Lower lobe of right lung (tissue), 2 donors: ENCODE data around the gene SMG6. TPM values are rescaled to one million over a fixed set of nuclear protein-coding genes. Genes with fewer than 3 reads are reported as not detected.

Source experiments
- ATAC-seq, 2 donors: fragments of 200-7000 bp; cut with Tn5 transposase; one replicate each; pipeline ENCODE4 v1.9.1; 2020 to 2022; ENCODE audit warnings: mild to moderate bottlenecking in 2 of 2, moderate library complexity in 2 of 2
- DNase-seq: peaks from one replicate; pipeline ENCODE4 v3.0.0-alpha.2; 2020
- H3K27ac ChIP-seq: fragments of 200-600 bp; one replicate; pipeline ENCODE4 v1.8.0; 2022
- H3K27me3 ChIP-seq: fragments of 200-600 bp; one replicate; pipeline ENCODE4 v1.8.0; 2022; ENCODE audit warnings: low read depth
- H3K36me3 ChIP-seq: fragments of 200-600 bp; one replicate; pipeline ENCODE4 v1.8.0; 2022; ENCODE audit warnings: mild to moderate bottlenecking
- H3K4me1 ChIP-seq: fragments of 200-600 bp; one replicate; pipeline ENCODE4 v1.8.0; 2022
- H3K4me3 ChIP-seq: fragments of 200-600 bp; one replicate; pipeline ENCODE4 v1.8.0; 2022; ENCODE audit warnings: mild to moderate bottlenecking
- H3K9me3 ChIP-seq: fragments of 200-600 bp; one replicate; pipeline ENCODE4 v1.8.0; 2022
- intact Hi-C: fragments of 100-400 bp; cut with DNase I; formaldehyde crosslinking; loops from one replicate; pipeline ENCODE4 v1.11.0; 2022
- total RNA-seq: library from RNA; stranded (reverse); fragmentation: NEBNext Ultra II Directional; extraction: Animal tissue kit (Norgen Biotek cat#: 25700); gene quantifications from one replicate; pipeline ENCODE4 v1.2.1, GENCODE V29; 2021
- TF ChIP-seq, protein P1 (sequence below): fragments of 200-600 bp; IDR thresholded peaks from one replicate; pipeline ENCODE4 v1.8.0; 2022; ENCODE audit warnings: antibody characterized with exemption, mild to moderate bottlenecking
- donor health status: DM: no; HTN: yes; CAD: no; lungs with severe emphysema.

SMG6 gene
- total RNA-seq, 1 donor from 2014 or later = 33.8 TPM

DNA sequence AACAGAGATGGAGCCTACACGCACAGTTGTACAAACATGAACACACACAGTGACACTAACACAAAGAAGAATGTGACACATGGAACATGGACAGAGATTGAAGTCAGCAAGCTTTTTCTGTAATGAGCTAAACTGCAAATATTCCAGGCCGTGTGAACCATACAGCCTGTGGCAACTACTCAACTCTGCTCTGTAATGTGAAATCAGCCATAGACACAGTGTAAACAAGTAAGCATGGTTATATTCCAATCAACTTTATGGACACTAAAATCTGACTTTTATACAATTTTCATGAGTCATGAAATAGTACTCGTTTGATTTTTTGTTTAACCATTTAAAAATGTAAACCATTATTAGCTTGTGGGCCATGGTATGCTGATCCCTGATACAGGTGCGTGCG lies 120.2 kb downstream of the SMG6 start:
- H3K4me1 ChIP-seq = peaks cover 46% of the 10 kb centered on the region
- peaks cover 20% of the 10 kb centered on the region for H3K36me3 ChIP-seq
- DNase-seq (no peak), ATAC-seq (no peak)
- no peak overlapping the region for H3K27ac ChIP-seq
- H3K9me3 ChIP-seq = no peaks in the 10 kb centered on the region
- intact Hi-C loops = no loop called here
- TF ChIP-seq, protein P1, sequence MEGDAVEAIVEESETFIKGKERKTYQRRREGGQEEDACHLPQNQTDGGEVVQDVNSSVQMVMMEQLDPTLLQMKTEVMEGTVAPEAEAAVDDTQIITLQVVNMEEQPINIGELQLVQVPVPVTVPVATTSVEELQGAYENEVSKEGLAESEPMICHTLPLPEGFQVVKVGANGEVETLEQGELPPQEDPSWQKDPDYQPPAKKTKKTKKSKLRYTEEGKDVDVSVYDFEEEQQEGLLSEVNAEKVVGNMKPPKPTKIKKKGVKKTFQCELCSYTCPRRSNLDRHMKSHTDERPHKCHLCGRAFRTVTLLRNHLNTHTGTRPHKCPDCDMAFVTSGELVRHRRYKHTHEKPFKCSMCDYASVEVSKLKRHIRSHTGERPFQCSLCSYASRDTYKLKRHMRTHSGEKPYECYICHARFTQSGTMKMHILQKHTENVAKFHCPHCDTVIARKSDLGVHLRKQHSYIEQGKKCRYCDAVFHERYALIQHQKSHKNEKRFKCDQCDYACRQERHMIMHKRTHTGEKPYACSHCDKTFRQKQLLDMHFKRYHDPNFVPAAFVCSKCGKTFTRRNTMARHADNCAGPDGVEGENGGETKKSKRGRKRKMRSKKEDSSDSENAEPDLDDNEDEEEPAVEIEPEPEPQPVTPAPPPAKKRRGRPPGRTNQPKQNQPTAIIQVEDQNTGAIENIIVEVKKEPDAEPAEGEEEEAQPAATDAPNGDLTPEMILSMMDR = no peak
- H3K4me3 ChIP-seq = no peak overlapping the region
- H3K27me3 ChIP-seq = no peaks in the 10 kb centered on the region

DNA sequence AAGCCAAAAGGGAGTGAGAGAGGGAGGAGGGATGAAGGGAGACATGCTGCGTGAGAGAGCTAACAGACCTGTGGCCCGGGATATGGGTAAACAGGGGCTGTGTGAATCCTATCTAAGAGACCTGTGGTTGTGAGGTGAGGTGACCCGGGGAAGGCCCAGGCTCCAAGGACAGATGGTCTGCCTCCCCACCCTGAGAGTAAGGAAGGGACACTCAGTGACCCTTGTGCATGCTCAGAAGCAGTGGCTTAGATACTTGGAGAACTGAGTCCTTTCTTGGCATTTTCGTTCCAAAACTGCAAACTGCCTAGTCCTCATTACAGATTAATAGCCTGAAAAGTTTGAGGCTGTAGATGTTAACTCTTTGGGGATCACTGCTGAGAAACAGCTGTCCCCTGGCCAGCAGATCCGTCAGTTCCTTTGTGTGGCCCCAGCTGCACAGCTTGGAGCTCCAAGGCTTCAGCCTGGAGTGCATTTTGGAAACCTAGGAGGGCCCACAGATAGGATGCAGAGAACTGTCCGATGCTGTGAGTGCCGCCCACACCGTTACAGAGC lies 121.6 kb downstream of the SMG6 start:
- H3K27ac ChIP-seq = peak overlapping the region; percentile 76
- TF ChIP-seq, protein P1 = no peak
- peaks cover 60% of the 10 kb centered on the region for H3K4me1 ChIP-seq
- H3K27me3 ChIP-seq = no peaks in the 10 kb centered on the region
- H3K4me3 ChIP-seq = no peak overlapping the region
- DNase-seq = no peak
- peaks cover 18% of the 10 kb centered on the region for H3K36me3 ChIP-seq
- H3K9me3 ChIP-seq = no peaks in the 10 kb centered on the region
- intact Hi-C loops = no loop called here
- ATAC-seq = no peak

DNA sequence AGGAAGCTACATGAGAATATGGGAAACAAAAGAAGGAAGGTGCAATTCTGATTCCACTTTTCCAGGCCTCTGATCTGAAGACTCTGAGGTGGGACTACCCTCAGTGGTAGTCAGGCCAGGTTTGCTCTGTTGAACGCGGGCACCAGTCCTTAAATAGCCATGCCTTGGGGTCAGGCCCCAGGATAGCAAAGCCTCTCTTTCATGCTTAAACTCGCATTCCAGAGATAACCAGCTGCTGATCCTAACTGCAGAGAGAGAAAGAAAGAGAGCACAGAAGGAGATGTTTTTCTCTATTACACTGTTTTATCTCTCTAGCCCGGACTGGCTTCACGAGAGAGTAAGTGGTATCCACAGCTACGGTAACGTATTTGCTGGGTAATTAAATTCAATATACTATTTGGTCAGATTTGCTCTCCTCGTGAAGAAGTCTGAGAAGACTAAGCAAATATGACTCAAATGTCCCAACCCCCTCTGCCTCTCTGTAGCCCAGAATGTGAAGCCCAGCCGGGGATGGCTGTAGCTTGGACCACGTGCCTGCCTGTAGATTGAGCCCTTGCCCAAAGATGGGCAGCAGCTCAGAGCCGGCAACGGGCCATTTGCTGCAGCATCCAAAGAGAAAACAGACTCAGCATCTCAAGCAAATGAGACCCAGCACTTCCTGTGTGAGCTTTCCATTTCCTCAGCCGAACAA lies 122.2 kb downstream of the SMG6 start:
- Histone ChIP-seq H3K4me1 (peaks cover 66% of the 10 kb centered on the region), H3K27me3 (no peaks in the 10 kb centered on the region), H3K27ac (peak overlapping the region; percentile 76), H3K36me3 (peaks cover 11% of the 10 kb centered on the region), H3K9me3 (no peaks in the 10 kb centered on the region), H3K4me3 (no peak overlapping the region)
- DNase-seq (no peak), ATAC-seq (peak in 1 of 2 donors; percentile 25)
- intact Hi-C loops = no loop called here
- TF ChIP-seq, protein P1 = no peak

DNA sequence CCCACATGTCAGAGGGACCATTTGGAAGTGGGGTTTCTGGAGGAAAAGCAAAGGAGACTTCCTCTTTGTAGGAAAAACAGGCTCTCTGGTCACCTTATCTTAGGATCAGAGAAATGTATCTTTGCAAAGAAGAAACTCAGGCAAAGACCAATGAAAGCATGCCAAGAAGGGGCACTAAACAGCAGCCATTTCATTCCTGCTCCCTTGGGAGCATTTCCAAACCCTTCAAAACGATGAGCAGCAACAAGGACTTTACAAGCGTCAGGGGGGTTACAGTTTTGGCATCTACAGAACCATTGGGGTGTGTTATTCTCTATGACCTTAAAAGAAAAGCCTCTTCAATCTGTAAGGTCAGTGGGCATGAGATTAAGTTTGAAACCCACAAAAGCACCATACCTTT lies 122.8 kb downstream of the SMG6 start:
- ATAC-seq = no peak

DNA sequence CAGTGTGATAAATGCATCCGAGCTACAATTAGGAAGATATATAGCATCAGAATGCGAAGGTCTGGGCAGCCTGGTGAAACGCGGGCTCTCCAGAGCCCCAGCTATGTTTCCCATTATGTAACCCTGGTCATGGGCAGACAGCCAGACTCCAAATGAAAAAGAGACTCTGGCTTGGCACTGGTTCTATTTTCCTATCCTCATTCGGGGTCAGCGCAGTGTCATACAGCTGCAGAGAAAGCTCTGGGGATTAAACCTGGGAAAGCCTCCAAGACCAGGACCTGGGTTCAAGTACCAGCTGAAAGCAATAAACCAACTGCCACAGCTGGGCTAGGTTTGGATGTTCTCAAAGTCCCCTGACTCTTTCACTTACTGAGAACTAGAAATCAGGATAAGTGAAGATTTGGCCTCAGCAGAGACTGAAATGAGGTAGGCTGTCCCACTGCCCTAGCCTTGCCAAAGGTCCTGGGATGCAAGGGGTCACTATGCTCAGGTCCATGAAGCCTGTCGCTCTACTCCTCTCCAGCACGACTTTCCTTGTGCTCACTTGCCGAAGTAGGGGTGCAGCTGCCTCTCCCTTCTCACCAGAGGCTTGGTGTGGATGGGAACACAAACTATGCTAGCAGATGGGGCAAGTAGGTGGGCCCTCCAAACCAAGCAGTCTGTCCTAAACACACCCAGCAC lies 123.8 kb downstream of the SMG6 start:
- H3K4me1 ChIP-seq = peaks cover 82% of the 10 kb centered on the region
- ATAC-seq (peak; percentile 75 to 78), DNase-seq (no peak)

More for the DNA sequence above, 122.8 kb downstream of the SMG6 start:
- intact Hi-C loops = no loop called here
- TF ChIP-seq, protein P1 = no peak
- Histone ChIP-seq H3K36me3 (peaks cover 6% of the 10 kb centered on the region), H3K4me3 (no peak overlapping the region), H3K27me3 (no peaks in the 10 kb centered on the region), H3K9me3 (no peaks in the 10 kb centered on the region), H3K4me1 (peaks cover 72% of the 10 kb centered on the region), H3K27ac (peak overlapping the region; percentile 76)
- no peak for DNase-seq

More for the DNA sequence above, 123.8 kb downstream of the SMG6 start:
- Histone ChIP-seq H3K27me3 (no peaks in the 10 kb centered on the region), H3K36me3 (no peaks in the 10 kb centered on the region), H3K9me3 (no peaks in the 10 kb centered on the region), H3K4me3 (no peak overlapping the region), H3K27ac (peak overlapping the region; percentile 76)
- intact Hi-C loops = loop anchor here (10.0 kb wide), 1 partner anchor 45 kb away; no protein-coding TSS in a partner anchor
- TF ChIP-seq, protein P1 = no peak
